ENCODE measurements around the gene KLF7.

Gene KLF7

DNA sequence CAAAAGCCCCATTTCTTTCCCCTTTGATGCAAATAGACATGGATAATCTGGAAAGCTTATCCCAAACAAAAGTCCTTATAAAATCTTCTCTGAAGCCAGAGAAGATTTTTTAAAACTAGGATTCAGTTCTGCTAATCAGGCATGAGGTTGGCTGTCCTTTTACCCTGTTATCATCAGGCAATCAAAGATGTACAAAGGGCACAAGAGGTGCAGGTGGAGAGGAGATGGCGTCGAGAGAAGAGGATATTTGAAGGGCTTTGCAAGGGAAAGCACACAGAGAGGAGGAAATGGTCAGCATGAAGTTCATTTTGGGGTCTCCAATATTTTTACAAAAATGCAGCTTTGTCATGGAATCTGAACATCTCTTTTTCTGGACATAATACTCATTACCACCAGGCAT is 88.5 kb downstream of the KLF7 start:
- H3K27ac ChIP-seq (ENCODE audit: low read depth, low read length) = no peak overlapping the region
- no peaks in the 10 kb centered on the region for H4K20me1 ChIP-seq (ENCODE audit: control insufficient read depth, insufficient read depth, low read depth, low read length)
- no peak for TF ChIP-seq EZH2phosphoT487 (IDR thresholded peaks at IDR 0.05; ENCODE audit: borderline replicate concordance, low read length)
- TF ChIP-seq, protein P1, sequence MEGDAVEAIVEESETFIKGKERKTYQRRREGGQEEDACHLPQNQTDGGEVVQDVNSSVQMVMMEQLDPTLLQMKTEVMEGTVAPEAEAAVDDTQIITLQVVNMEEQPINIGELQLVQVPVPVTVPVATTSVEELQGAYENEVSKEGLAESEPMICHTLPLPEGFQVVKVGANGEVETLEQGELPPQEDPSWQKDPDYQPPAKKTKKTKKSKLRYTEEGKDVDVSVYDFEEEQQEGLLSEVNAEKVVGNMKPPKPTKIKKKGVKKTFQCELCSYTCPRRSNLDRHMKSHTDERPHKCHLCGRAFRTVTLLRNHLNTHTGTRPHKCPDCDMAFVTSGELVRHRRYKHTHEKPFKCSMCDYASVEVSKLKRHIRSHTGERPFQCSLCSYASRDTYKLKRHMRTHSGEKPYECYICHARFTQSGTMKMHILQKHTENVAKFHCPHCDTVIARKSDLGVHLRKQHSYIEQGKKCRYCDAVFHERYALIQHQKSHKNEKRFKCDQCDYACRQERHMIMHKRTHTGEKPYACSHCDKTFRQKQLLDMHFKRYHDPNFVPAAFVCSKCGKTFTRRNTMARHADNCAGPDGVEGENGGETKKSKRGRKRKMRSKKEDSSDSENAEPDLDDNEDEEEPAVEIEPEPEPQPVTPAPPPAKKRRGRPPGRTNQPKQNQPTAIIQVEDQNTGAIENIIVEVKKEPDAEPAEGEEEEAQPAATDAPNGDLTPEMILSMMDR (IDR thresholded peaks at IDR 0.05; ENCODE audit: low read depth, low read length, poor library complexity, severe bottlenecking) = no peak
- no peaks in the 10 kb centered on the region for H3K27me3 ChIP-seq (ENCODE audit: control insufficient read depth, low read length)
- no peak overlapping the region for H3K4me3 ChIP-seq (ENCODE audit: low read length)
- H3F3A ChIP-seq (ENCODE audit: control insufficient read depth, insufficient read depth) = no peaks in the 10 kb centered on the region
- no peaks in the 10 kb centered on the region for H3K79me2 ChIP-seq (ENCODE audit: control insufficient read depth, low read length)
- H3K9me2 ChIP-seq (replicated peaks; ENCODE audit: control insufficient read depth, low read length) = no peaks in the 10 kb centered on the region
- peaks cover 24% of the 10 kb centered on the region for H3K4me1 ChIP-seq (ENCODE audit: control insufficient read depth, low read length)
- no peaks in the 10 kb centered on the region for H3K36me3 ChIP-seq (ENCODE audit: control insufficient read depth, low read length)
- no peaks in the 10 kb centered on the region for H3K9me3 ChIP-seq (ENCODE audit: control insufficient read depth, insufficient read depth, low read length)
- no peak overlapping the region for H3K4me2 ChIP-seq (ENCODE audit: low read length)

DNA sequence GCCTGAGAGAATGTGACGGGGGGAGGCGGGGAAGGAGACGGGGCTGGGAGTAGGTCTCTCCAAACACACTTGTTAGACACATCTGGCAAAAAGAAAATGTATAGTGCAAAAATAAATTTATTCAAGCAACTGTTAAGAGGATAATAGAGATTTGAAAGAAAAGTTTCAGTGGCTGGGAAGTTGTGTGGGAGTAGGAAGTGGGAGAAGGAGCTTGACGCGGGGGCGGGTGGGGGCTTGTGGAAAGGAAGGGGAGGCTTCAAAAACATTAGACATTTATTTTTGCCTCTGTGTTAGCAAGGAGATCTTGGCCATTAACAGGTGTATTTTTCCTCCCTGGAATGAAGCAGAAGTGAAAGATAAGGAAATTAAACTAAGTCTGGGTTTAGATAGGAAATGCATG is 90.3 kb downstream of the KLF7 start:
- Histone ChIP-seq H3K4me2 (ENCODE audit: low read length) (no peak overlapping the region), H3K79me2 (ENCODE audit: control insufficient read depth, low read length) (no peaks in the 10 kb centered on the region), H3K36me3 (ENCODE audit: control insufficient read depth, low read length) (no peaks in the 10 kb centered on the region), H3K4me3 (ENCODE audit: low read length) (no peak overlapping the region), H3F3A (ENCODE audit: control insufficient read depth, insufficient read depth) (no peaks in the 10 kb centered on the region), H3K9me3 (ENCODE audit: control insufficient read depth, insufficient read depth, low read length) (no peaks in the 10 kb centered on the region), H3K4me1 (ENCODE audit: control insufficient read depth, low read length) (peaks cover 32% of the 10 kb centered on the region), H3K27me3 (ENCODE audit: control insufficient read depth, low read length) (no peaks in the 10 kb centered on the region), H3K9me2 (replicated peaks; ENCODE audit: control insufficient read depth, low read length) (no peaks in the 10 kb centered on the region), H4K20me1 (ENCODE audit: control insufficient read depth, insufficient read depth, low read depth, low read length) (no peaks in the 10 kb centered on the region), H3K27ac (ENCODE audit: low read depth, low read length) (no peak overlapping the region)
- TF ChIP-seq EZH2phosphoT487 (IDR thresholded peaks at IDR 0.05; ENCODE audit: borderline replicate concordance, low read length) = no peak
- TF ChIP-seq, protein P1 (IDR thresholded peaks at IDR 0.05; ENCODE audit: low read depth, low read length, poor library complexity, severe bottlenecking) = no peak

DNA sequence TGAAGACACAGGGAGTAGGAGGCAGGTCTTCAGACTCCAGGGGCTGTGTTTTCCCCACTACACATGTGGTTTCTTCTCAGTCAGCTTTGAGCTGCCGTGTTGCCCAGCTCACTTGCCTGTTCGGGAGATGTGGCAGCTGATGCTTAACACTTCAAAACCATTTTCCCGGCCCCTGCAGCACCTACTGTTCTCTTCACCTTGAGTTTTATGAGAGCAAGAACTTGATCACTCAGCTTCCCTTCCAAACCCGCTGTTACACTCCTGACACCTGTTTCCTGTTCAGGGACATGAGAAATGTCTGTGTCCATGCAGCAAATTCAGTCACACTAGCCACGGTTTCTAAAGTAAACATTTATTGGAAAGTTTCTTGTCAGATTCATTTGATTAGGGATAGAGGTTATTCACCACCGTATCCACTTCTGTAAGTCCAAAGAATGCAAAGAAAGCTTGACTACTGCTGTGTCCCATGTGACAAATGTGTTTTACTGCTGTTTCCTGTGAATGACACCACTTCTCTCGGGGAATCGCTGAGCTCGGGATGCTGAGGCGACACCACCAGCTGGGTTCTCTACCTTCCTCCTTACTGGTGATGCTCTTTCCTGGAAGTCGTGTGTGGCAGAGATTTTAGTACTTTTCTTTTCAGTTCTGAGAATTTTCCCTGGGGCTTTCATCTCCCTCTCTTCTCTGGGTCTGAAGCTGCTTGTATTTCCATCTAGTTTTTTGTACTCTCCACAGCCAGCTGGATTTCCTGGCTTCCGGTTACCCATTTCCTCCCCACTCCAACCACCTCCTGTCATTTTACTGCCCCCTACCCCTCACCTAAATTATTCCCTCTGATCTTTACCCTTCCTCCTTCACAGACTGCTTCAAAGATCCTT is 91.7 kb downstream of the KLF7 start:
- no peaks in the 10 kb centered on the region for H3K27me3 ChIP-seq (ENCODE audit: control insufficient read depth, low read length)
- H3K4me2 ChIP-seq (ENCODE audit: low read length) = peak overlapping the region; percentile 22; the same call in 1 of the 2 replicates
- H3K4me1 ChIP-seq (ENCODE audit: control insufficient read depth, low read length) = peaks cover 32% of the 10 kb centered on the region
- H3K27ac ChIP-seq (ENCODE audit: low read depth, low read length) = no peak overlapping the region
- no peaks in the 10 kb centered on the region for H3K9me3 ChIP-seq (ENCODE audit: control insufficient read depth, insufficient read depth, low read length)
- H3K79me2 ChIP-seq (ENCODE audit: control insufficient read depth, low read length) = no peaks in the 10 kb centered on the region
- no peaks in the 10 kb centered on the region for H3K36me3 ChIP-seq (ENCODE audit: control insufficient read depth, low read length)
- no peaks in the 10 kb centered on the region for H3K9me2 ChIP-seq (replicated peaks; ENCODE audit: control insufficient read depth, low read length)
- no peak for TF ChIP-seq EZH2phosphoT487 (IDR thresholded peaks at IDR 0.05; ENCODE audit: borderline replicate concordance, low read length)
- TF ChIP-seq, protein P1 (IDR thresholded peaks at IDR 0.05; ENCODE audit: low read depth, low read length, poor library complexity, severe bottlenecking) = no peak
- no peaks in the 10 kb centered on the region for H3F3A ChIP-seq (ENCODE audit: control insufficient read depth, insufficient read depth)
- no peaks in the 10 kb centered on the region for H4K20me1 ChIP-seq (ENCODE audit: control insufficient read depth, insufficient read depth, low read depth, low read length)
- no peak overlapping the region for H3K4me3 ChIP-seq (ENCODE audit: low read length)

All from DOHH2 (cell line).